ENCODE data around the gene HK1.

DNA sequence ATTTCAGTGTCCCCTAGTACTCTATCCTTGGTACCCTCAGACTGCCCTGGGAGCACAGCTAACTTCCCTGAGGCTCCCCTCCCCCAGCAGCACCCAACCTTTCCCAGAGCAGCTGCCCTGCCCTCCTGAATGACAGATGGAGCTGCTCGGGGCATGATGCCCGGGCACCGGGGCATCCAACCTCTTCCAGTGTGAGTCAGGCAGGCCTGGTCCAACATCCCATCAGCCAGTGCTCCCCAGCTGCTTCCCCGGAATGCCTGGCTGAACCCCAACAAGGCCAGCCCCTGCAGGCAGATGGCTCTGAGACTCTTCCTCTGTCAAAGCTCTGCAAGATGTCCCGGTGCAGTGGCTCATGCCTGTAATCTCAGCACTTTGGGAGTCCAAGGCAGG lies 161.0 kb downstream of the HK1 start:
- TF ChIP-seq, protein P1, sequence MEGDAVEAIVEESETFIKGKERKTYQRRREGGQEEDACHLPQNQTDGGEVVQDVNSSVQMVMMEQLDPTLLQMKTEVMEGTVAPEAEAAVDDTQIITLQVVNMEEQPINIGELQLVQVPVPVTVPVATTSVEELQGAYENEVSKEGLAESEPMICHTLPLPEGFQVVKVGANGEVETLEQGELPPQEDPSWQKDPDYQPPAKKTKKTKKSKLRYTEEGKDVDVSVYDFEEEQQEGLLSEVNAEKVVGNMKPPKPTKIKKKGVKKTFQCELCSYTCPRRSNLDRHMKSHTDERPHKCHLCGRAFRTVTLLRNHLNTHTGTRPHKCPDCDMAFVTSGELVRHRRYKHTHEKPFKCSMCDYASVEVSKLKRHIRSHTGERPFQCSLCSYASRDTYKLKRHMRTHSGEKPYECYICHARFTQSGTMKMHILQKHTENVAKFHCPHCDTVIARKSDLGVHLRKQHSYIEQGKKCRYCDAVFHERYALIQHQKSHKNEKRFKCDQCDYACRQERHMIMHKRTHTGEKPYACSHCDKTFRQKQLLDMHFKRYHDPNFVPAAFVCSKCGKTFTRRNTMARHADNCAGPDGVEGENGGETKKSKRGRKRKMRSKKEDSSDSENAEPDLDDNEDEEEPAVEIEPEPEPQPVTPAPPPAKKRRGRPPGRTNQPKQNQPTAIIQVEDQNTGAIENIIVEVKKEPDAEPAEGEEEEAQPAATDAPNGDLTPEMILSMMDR (conservative IDR thresholded peaks at IDR 0.05; ENCODE audit: low read length) = no peak
- no peak for TF ChIP-seq EZH2phosphoT487 (IDR thresholded peaks at IDR 0.05; ENCODE audit: borderline replicate concordance, low read depth, low read length)
